A549 (cell line): ENCODE results near the gene SLAMF8. TPM values are rescaled to one million over a fixed set of nuclear protein-coding genes. Genes with fewer than 3 reads are reported as not detected.

Experiments used
- ATAC-seq, 2 experiments: fragments of 200-7000 bp in 1 of 2; fragments of >200 bp in 1 of 2; cut with Nextera tagmentation in 1 of 2; cut with Tn5 transposase in 1 of 2; 3 replicates each; pipeline versions ENCODE4 v1.8.0 to v1.9.1; 2018 to 2020; ENCODE audit warnings: mild to moderate bottlenecking in 1 of 2, moderate library complexity in 1 of 2
- CTCF ChIA-PET: fragments of 300-600 bp; sonication (Branson Sonifier 250); formaldehyde crosslinking; extraction: SDS; loops from one replicate; lab custom pipeline; 2021; ENCODE audit warnings: antibody characterized with exemption, inconsistent platforms; lab: Yijun Ruan, JAX
- POLR2A ChIA-PET: fragments of 350-600 bp; formaldehyde crosslinking; extraction: SDS; loops from one replicate; lab custom pipeline; 2021; ENCODE audit warnings: antibody characterized with exemption, inconsistent platforms; lab: Yijun Ruan, JAX
- DNase-seq, 2 experiments: peaks; one replicate each; pipeline versions ENCODE4 v3.0.0 to v3.0.0-alpha.2; 2011 to 2016; ENCODE audit warnings: low read depth in 1 of 2, low spot score in 1 of 2
- FAIRE-seq: peaks from 2 replicates; lab custom pipeline; 2011; peaks lifted over from hg19 to GRCh38; lab: Jason Lieb, UNC
- H3K27ac ChIP-seq, 2 experiments: fragments of >200 bp; sonication (Bioruptor Twin); formaldehyde crosslinking; 3 replicates each; pipeline ENCODE4 v1.5.1; 2016 to 2017
- H3K4me1 ChIP-seq: fragments of >200 bp; sonication (Bioruptor Twin); formaldehyde crosslinking; 3 replicates; pipeline ENCODE4 v1.6.1; 2016
- H3K4me2 ChIP-seq: fragments of >200 bp; sonication (Bioruptor Twin); formaldehyde crosslinking; 3 replicates; pipeline ENCODE4 v1.6.1; 2016
- H3K4me3 ChIP-seq: fragments of >200 bp; sonication (Bioruptor Twin); formaldehyde crosslinking; 3 replicates; pipeline ENCODE4 v1.5.1; 2016
- H3K9me3 ChIP-seq: fragments of >200 bp; sonication (Bioruptor Twin); formaldehyde crosslinking; 3 replicates; pipeline ENCODE4 v1.6.1; 2016
- BCL3 ChIP-seq: fragments of >200 bp; sonication (Bioruptor Twin); formaldehyde crosslinking; IDR thresholded peaks from 3 replicates; pipeline ENCODE4 v1.6.1; 2016
- CBX8 ChIP-seq: fragments of 200-600 bp; sonication (generic); IDR thresholded peaks from 2 replicates; pipeline ENCODE4 v1.6.1; 2016
- CEBPB ChIP-seq, 2 experiments: fragments of >200 bp in 1 of 2; sonication (Bioruptor Twin) in 1 of 2; formaldehyde crosslinking in 1 of 2; IDR thresholded peaks; 2 replicates each; pipeline ENCODE4 v1.6.1; 2012 to 2016
- CHD4 ChIP-seq: fragments of 200-600 bp; sonication (generic); IDR thresholded peaks from 2 replicates; pipeline ENCODE4 v1.6.1; 2016; ENCODE audit warnings: antibody characterized with exemption, mild to moderate bottlenecking, borderline replicate concordance
- E2F6 ChIP-seq: IDR thresholded peaks from 2 replicates; pipeline ENCODE4 v1.6.1; 2012; ENCODE audit warnings: low read depth, borderline replicate concordance
- ELK1 ChIP-seq: fragments of 150-350 bp; IDR thresholded peaks from 2 replicates; pipeline ENCODE4 v1.6.1; 2014; ENCODE audit warnings: low read depth, mild to moderate bottlenecking, low read length
- FOSL2 ChIP-seq, 2 experiments: fragments of 450-650 bp in 1 of 2; fragments of >200 bp in 1 of 2; sonication (Bioruptor Twin) in 1 of 2; formaldehyde crosslinking; IDR thresholded peaks; 2 replicates each; pipeline versions ENCODE4 v1.5.0 to v1.6.1; 2016 to 2020; ENCODE audit warnings: mild to moderate bottlenecking in 1 of 2, moderate library complexity in 1 of 2
- GATA3 ChIP-seq: IDR thresholded peaks from 2 replicates; pipeline ENCODE4 v1.6.1; 2012; ENCODE audit warnings: borderline replicate concordance
- JUN ChIP-seq, 2 experiments: fragments of >200 bp; sonication (Bioruptor Twin); formaldehyde crosslinking; IDR thresholded peaks; 2 replicates in 1 of 2; 3 replicates in 1 of 2; pipeline ENCODE4 v1.6.1; 2016 to 2017
- MAFK ChIP-seq: fragments of 450-650 bp; IDR thresholded peaks from 2 replicates; pipeline ENCODE4 v1.6.1; 2014; ENCODE audit not compliant: partially characterized antibody
- MAZ ChIP-seq: fragments of 150-350 bp; IDR thresholded peaks from 2 replicates; pipeline ENCODE4 v1.6.1; 2014; ENCODE audit warnings: antibody characterized with exemption, low read depth, low read length, borderline replicate concordance
- NFE2L2 ChIP-seq: fragments of 150-350 bp; conservative IDR thresholded peaks from 2 replicates; pipeline ENCODE4 v1.6.1; 2014; ENCODE audit warnings: low read length
- RARB ChIP-seq: fragments of 250-450 bp; sonication (Bioruptor Pico); IDR thresholded peaks from 2 replicates; pipeline ENCODE4 v1.8.0; 2021; ENCODE audit warnings: mild to moderate bottlenecking, moderate library complexity
- SREBF2 ChIP-seq: fragments of 450-650 bp; IDR thresholded peaks from 2 replicates; pipeline ENCODE4 v1.6.1; 2014; ENCODE audit warnings: mild to moderate bottlenecking, moderate library complexity
- TFCP2L1 ChIP-seq: fragments of 250-450 bp; sonication (Bioruptor Pico); IDR thresholded peaks from 2 replicates; pipeline ENCODE4 v1.5.0; 2021; ENCODE audit warnings: mild to moderate bottlenecking
- USF2 ChIP-seq: fragments of 450-650 bp; IDR thresholded peaks from 2 replicates; pipeline ENCODE4 v1.6.1; 2014; ENCODE audit warnings: antibody characterized with exemption
- ZC3H11A ChIP-seq: fragments of 450-650 bp; IDR thresholded peaks from 2 replicates; pipeline ENCODE4 v1.6.1; 2014; ENCODE audit warnings: antibody characterized with exemption, mild to moderate bottlenecking
- ZFP36 ChIP-seq: fragments of 450-650 bp; IDR thresholded peaks from 2 replicates; pipeline ENCODE4 v1.6.1; 2014; ENCODE audit warnings: borderline replicate concordance; ENCODE audit not compliant: partially characterized antibody
- ZSCAN20 ChIP-seq: fragments of 250-450 bp; sonication (Bioruptor Pico); IDR thresholded peaks from 2 replicates; pipeline ENCODE4 v1.8.0; 2022; ENCODE audit warnings: mild to moderate bottlenecking, moderate library complexity
- whole genome bisulfite sequencing: methylation state at CpG from one replicate; pipeline ENCODE4 v1.1.6; 2017; ENCODE audit errors: missing lambda C conversion rate; 5-methylcytosine and 5-hydroxymethylcytosine counted together
- polyA plus RNA-seq, 4 experiments: library from polyadenylated mRNA; depleted of rRNA in 3 of 4; stranded (reverse); fragments of >200 nt; fragmentation: RNase III in 1 of 4; extraction: RNeasy Plus Mini Kit Qiagen cat#74134 plus additional on column Dnase treatment in 1 of 4; gene quantifications; 2 replicates in 3 of 4; 3 replicates in 1 of 4; pipeline ENCODE4 v1.2.3, GENCODE V29; 2011 to 2017
- small RNA-seq, 6 experiments: library from RNA; depleted of rRNA; stranded (forward); fragments of <200 nt; gene quantifications; one replicate each; pipeline ENCODE3, GENCODE V24; 2012

SLAMF8 gene
- polyA plus RNA-seq, 2 of the 4 experiments (the other 2 are of a cell fraction), result not detected

- CTCF ChIA-PET, result interaction anchor here (1.3 to 5.8 kb wide), 5 partner anchors 8 to 125 kb away, joined by 3 to 64 read pairs (median 7); partner anchors contain the start of gene FCRL6
These were observed 55.8 kb downstream of the SLAMF8 start for GRCh38 chr1:159882527-159882862.

GRCh38 chr1:159883134-159883533 is 56.5 kb downstream of the SLAMF8 start:
- no peak overlapping the region for H3K4me3 ChIP-seq
- H3K9me3 ChIP-seq, result no peaks in the 10 kb centered on the region
- 75% methylated on average over 4 of the region's 4 CpGs for WGBS
- TF ChIP-seq ELK1, result no peak
- no peak for TF ChIP-seq CHD4
- TF ChIP-seq ZSCAN20 (CRISPR knock-in tag), result no peak
- TF ChIP-seq NFE2L2, result no peak
- TF ChIP-seq RARB (CRISPR knock-in tag), result no peak
- TF ChIP-seq SREBF2, result no peak
- no peak for TF ChIP-seq MAZ
- no peak for TF ChIP-seq JUN (IDR thresholded peaks at IDR 0.05)
- TF ChIP-seq BCL3, result no peak
- no peak for TF ChIP-seq TFCP2L1 (CRISPR knock-in tag)
- no peak for TF ChIP-seq USF2
- TF ChIP-seq MAFK, result no peak
- no peak for TF ChIP-seq GATA3
- TF ChIP-seq E2F6, result no peak
- TF ChIP-seq ZFP36, result no peak
- no peak for FAIRE-seq
- peak overlapping the region; percentile 53 to 70; a peak in 3 of 6 replicates for H3K27ac ChIP-seq
- H3K4me1 ChIP-seq, result peaks cover 39% of the 10 kb centered on the region
- H3K4me2 ChIP-seq, result peak overlapping the region; percentile 62; the same call in 1 of the 3 replicates
- ChIA-PET CTCF (interaction anchor here (5.3 to 5.8 kb wide), 2 partner anchors 8 to 85 kb away, joined by 51 to 64 read pairs; no protein-coding TSS in a partner anchor), POLR2A (no interaction called here)
- DNase-seq, result no peak
- ATAC-seq, result no peak

More at GRCh38 chr1:159882527-159882862, 55.8 kb downstream of the SLAMF8 start:
- H3K4me3 ChIP-seq, result no peak overlapping the region
- ATAC-seq (peak; percentile 39 to 41; a peak in 4 of 6 replicates), FAIRE-seq (no peak), DNase-seq (peak; percentile 28 to 51)
- H3K4me1 ChIP-seq, result peaks cover 39% of the 10 kb centered on the region
- H3K27ac ChIP-seq, result peak overlapping the region; percentile 53 to 70
- H3K9me3 ChIP-seq, result no peaks in the 10 kb centered on the region
- POLR2A ChIA-PET, result interaction anchor here (1.1 kb wide), 1 partner anchor 102 kb away, joined by 3 read pairs; the partner anchor contains the start of gene DUSP23
- WGBS, result 77% methylated on average over 2 of the region's 2 CpGs
- peak overlapping the region; percentile 62 for H3K4me2 ChIP-seq
- TF ChIP-seq CBX8 (no peak), FOSL2 (IDR thresholded peaks at IDR 0.05) (no peak), FOSL2 (CRISPR knock-in tag; IDR thresholded peaks at IDR 0.05) (peak; percentile 26; the same call in 1 of the 2 replicates), CEBPB (IDR thresholded peaks at IDR 0.05) (peak; percentile 35 to 55; a peak in 2 of 4 replicates), MAFK (peak; percentile 65), ZFP36 (no peak)

GRCh38 chr1:159884296-159884695 is 57.6 kb downstream of the SLAMF8 start:
- Histone ChIP-seq H3K4me3 (no peak overlapping the region), H3K27ac (no peak overlapping the region), H3K4me1 (peaks cover 40% of the 10 kb centered on the region), H3K4me2 (no peak overlapping the region), H3K9me3 (no peaks in the 10 kb centered on the region)
- WGBS, result 82% methylated on average over 8 of the region's 8 CpGs
- DNase-seq (no peak), FAIRE-seq (no peak), ATAC-seq (no peak)
- no peak for TF ChIP-seq ZC3H11A
- POLR2A ChIA-PET, result no interaction called here
- CTCF ChIA-PET, result interaction anchor here (1.4 to 14.9 kb wide), 2 partner anchors 8 to 85 kb away, joined by 4 to 565 read pairs; partner anchors contain the start of gene FCRL6

Small RNAs within 50 kb of the gene (small RNA-seq; reads per million reads assigned to genes)
- gene RF00570, result 0 to 0.04 (median 0) reads per million in 6 experiments

Other genes starting within 250 kb of the SLAMF8 start
- gene APCS, start 239.0 kb upstream of the SLAMF8 start, polyA plus RNA-seq (2011; rRNA removed), result not detected in 2 replicates
- not detected in 3 replicates for gene APCS, start 239.0 kb upstream of the SLAMF8 start, polyA plus RNA-seq (2017; fragmentation: RNase III; extraction: RNeasy Plus Mini Kit Qiagen cat#74134 plus additional on column Dnase treatment)
- not detected in 2 replicates for gene CRP, start 112.3 kb upstream of the SLAMF8 start, polyA plus RNA-seq (2011; rRNA removed)
- gene CRP, start 112.3 kb upstream of the SLAMF8 start, polyA plus RNA-seq (2017; fragmentation: RNase III; extraction: RNeasy Plus Mini Kit Qiagen cat#74134 plus additional on column Dnase treatment), result not detected in 3 replicates
- 32.3 and 35.2 TPM in 2 replicates for gene DUSP23, start 45.9 kb upstream of the SLAMF8 start, polyA plus RNA-seq (2011; rRNA removed)
- gene DUSP23, start 45.9 kb upstream of the SLAMF8 start, polyA plus RNA-seq (2017; fragmentation: RNase III; extraction: RNeasy Plus Mini Kit Qiagen cat#74134 plus additional on column Dnase treatment), result 56.7 to 60.1 TPM (median 57.0 TPM) in 3 replicates
- gene FCRL6, start 24.5 kb upstream of the SLAMF8 start, polyA plus RNA-seq (2011; rRNA removed), result not detected in 2 replicates
- not detected in 3 replicates for gene FCRL6, start 24.5 kb upstream of the SLAMF8 start, polyA plus RNA-seq (2017; fragmentation: RNase III; extraction: RNeasy Plus Mini Kit Qiagen cat#74134 plus additional on column Dnase treatment)
- gene VSIG8, start 35.8 kb downstream of the SLAMF8 start, polyA plus RNA-seq (2011; rRNA removed), result 0.04 TPM in 1 of 2 replicates, not detected in the other
- gene VSIG8, start 35.8 kb downstream of the SLAMF8 start, polyA plus RNA-seq (2017; fragmentation: RNase III; extraction: RNeasy Plus Mini Kit Qiagen cat#74134 plus additional on column Dnase treatment), result 0.05 to 0.09 TPM in 2 of 3 replicates, not detected in the other
- 0.50 and 0.67 TPM in 2 replicates for gene CFAP45, start 73.3 kb downstream of the SLAMF8 start, polyA plus RNA-seq (2011; rRNA removed)
- gene CFAP45, start 73.3 kb downstream of the SLAMF8 start, polyA plus RNA-seq (2017; fragmentation: RNase III; extraction: RNeasy Plus Mini Kit Qiagen cat#74134 plus additional on column Dnase treatment), result 0.76 to 0.89 TPM (median 0.87 TPM) in 3 replicates
- gene TAGLN2, start 98.6 kb downstream of the SLAMF8 start, polyA plus RNA-seq (2011; rRNA removed), result 533 and 536 TPM in 2 replicates
- gene TAGLN2, start 98.6 kb downstream of the SLAMF8 start, polyA plus RNA-seq (2017; fragmentation: RNase III; extraction: RNeasy Plus Mini Kit Qiagen cat#74134 plus additional on column Dnase treatment), result 781 to 811 TPM (median 806 TPM) in 3 replicates
- gene IGSF9, start 118.7 kb downstream of the SLAMF8 start, polyA plus RNA-seq (2011; rRNA removed), result 0.05 and 0.06 TPM in 2 replicates
- gene IGSF9, start 118.7 kb downstream of the SLAMF8 start, polyA plus RNA-seq (2017; fragmentation: RNase III; extraction: RNeasy Plus Mini Kit Qiagen cat#74134 plus additional on column Dnase treatment), result 0.49 to 0.54 TPM (median 0.50 TPM) in 3 replicates
- 0.21 and 0.25 TPM in 2 replicates for gene SLAMF9, start 127.4 kb downstream of the SLAMF8 start, polyA plus RNA-seq (2011; rRNA removed)
- 0.16 to 0.28 TPM (median 0.22 TPM) in 3 replicates for gene SLAMF9, start 127.4 kb downstream of the SLAMF8 start, polyA plus RNA-seq (2017; fragmentation: RNase III; extraction: RNeasy Plus Mini Kit Qiagen cat#74134 plus additional on column Dnase treatment)
- 6.3 and 7.2 TPM in 2 replicates for gene PIGM, start 205.1 kb downstream of the SLAMF8 start, polyA plus RNA-seq (2011; rRNA removed)
- 4.8 to 5.3 TPM (median 5.0 TPM) in 3 replicates for gene PIGM, start 205.1 kb downstream of the SLAMF8 start, polyA plus RNA-seq (2017; fragmentation: RNase III; extraction: RNeasy Plus Mini Kit Qiagen cat#74134 plus additional on column Dnase treatment)
- not detected in 2 replicates for gene KCNJ10, start 243.3 kb downstream of the SLAMF8 start, polyA plus RNA-seq (2011; rRNA removed)
- 0.05 to 0.09 TPM (median 0.05 TPM) in 3 replicates for gene KCNJ10, start 243.3 kb downstream of the SLAMF8 start, polyA plus RNA-seq (2017; fragmentation: RNase III; extraction: RNeasy Plus Mini Kit Qiagen cat#74134 plus additional on column Dnase treatment)